NB4 (cell line): ENCODE measurements around the gene PGAM2.
"Not testable (repeated sequence)": the region's sequence is repeated elsewhere in the genome, so short reads cannot be mapped to it uniquely, and the experiment has no call there.

Experiments used
- MAX ChIP-seq: IDR thresholded peaks from 2 replicates; pipeline ENCODE4 v1.6.1; 2011; ENCODE audit warnings: low read depth, low read length
- MYC ChIP-seq: IDR thresholded peaks from 2 replicates; pipeline ENCODE4 v1.6.1; 2011; ENCODE audit warnings: low read depth, low read length
- POLR2A ChIP-seq: IDR thresholded peaks from 2 replicates; pipeline ENCODE4 v1.6.1; 2011; ENCODE audit warnings: mild to moderate bottlenecking; ENCODE audit not compliant: insufficient read length; ENCODE audit errors: extremely low read depth
- TF ChIP-seq, protein P1 (sequence below): IDR thresholded peaks from one replicate; pipeline ENCODE4 v1.5.1; 2012; ENCODE audit warnings: low read depth, low read length

- TF ChIP-seq, protein P1, sequence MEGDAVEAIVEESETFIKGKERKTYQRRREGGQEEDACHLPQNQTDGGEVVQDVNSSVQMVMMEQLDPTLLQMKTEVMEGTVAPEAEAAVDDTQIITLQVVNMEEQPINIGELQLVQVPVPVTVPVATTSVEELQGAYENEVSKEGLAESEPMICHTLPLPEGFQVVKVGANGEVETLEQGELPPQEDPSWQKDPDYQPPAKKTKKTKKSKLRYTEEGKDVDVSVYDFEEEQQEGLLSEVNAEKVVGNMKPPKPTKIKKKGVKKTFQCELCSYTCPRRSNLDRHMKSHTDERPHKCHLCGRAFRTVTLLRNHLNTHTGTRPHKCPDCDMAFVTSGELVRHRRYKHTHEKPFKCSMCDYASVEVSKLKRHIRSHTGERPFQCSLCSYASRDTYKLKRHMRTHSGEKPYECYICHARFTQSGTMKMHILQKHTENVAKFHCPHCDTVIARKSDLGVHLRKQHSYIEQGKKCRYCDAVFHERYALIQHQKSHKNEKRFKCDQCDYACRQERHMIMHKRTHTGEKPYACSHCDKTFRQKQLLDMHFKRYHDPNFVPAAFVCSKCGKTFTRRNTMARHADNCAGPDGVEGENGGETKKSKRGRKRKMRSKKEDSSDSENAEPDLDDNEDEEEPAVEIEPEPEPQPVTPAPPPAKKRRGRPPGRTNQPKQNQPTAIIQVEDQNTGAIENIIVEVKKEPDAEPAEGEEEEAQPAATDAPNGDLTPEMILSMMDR = not testable (repeated sequence)
- not testable (repeated sequence) for TF ChIP-seq MYC, POLR2A, MAX
Observed at GRCh38 chr7:44015090-44015489, 50.3 kb downstream of the PGAM2 start.
